ENCODE results near the gene GPR107.

Gene GPR107

GRCh38 chr9:130034570-130034969 is 19.1 kb upstream of the GPR107 start:
- Histone ChIP-seq H3K27ac (no peak overlapping the region), H3K36me3 (ENCODE audit: insufficient read depth, low read length) (no peaks in the 10 kb centered on the region), H3K9ac (ENCODE audit: insufficient read length) (no peak overlapping the region), H3K9me3 (ENCODE audit: low read depth, low read length) (no peaks in the 10 kb centered on the region), H3K4me3 (no peak overlapping the region)
- no peak for DNase-seq (ENCODE audit: low read depth, low spot score)
- TF ChIP-seq FOXP2 (optimal IDR thresholded peaks at IDR 0.05; ENCODE audit: control extremely low read depth, extremely low read length, insufficient read depth) (no peak), POLR2AphosphoS5 (IDR thresholded peaks at IDR 0.05; ENCODE audit: borderline replicate concordance, low read depth, low read length) (no peak), EZH2 (IDR thresholded peaks at IDR 0.05) (no peak)

GRCh38 chr9:130036099-130036498 is 17.6 kb upstream of the GPR107 start:
- no peak for DNase-seq (ENCODE audit: low read depth, low spot score)
- peak overlapping the region; percentile 81; the same call in 1 of the 2 replicates for H3K27ac ChIP-seq
- no peaks in the 10 kb centered on the region for H3K36me3 ChIP-seq (ENCODE audit: insufficient read depth, low read length)
- peak overlapping the region; percentile 32 for H3K9ac ChIP-seq (ENCODE audit: insufficient read length)
- no peaks in the 10 kb centered on the region for H3K9me3 ChIP-seq (ENCODE audit: low read depth, low read length)
- no peak overlapping the region for H3K4me3 ChIP-seq
- TF ChIP-seq POLR2AphosphoS5 (IDR thresholded peaks at IDR 0.05; ENCODE audit: borderline replicate concordance, low read depth, low read length) (no peak), EZH2 (IDR thresholded peaks at IDR 0.05) (no peak), FOXP2 (optimal IDR thresholded peaks at IDR 0.05; ENCODE audit: control extremely low read depth, extremely low read length, insufficient read depth) (no peak)

DNA sequence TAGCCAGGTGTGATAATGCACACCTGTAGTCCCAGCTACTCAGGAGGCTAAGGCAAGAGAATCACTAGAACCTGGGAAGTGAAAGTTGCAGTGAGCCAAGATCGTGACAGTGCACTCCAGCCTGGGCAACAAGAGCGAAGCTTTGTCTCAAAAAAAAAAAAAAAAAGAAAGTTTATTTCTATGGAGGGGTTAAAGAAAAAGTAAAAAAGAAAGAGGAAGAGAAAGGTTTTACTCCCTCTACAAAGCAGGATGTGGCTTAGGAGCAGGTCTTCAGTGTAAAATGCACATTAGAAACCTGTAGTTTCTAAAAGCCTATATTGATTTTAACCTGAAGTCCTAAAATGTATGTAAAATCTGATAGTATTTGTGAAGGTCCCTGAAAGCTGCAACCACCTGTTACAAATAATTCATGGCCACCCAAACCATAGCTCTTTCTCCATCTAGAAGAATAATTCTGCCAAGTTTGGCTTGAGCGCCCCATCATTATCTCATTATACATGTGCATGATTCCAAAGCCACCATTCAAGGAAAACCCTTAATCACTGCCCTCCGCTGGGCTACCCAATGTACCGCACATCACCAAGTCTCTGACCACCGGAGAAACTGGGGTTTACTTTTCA is 14.1 kb upstream of the GPR107 start:
- H3K9ac ChIP-seq (ENCODE audit: insufficient read length), result no peak overlapping the region
- no peaks in the 10 kb centered on the region for H3K36me3 ChIP-seq (ENCODE audit: insufficient read depth, low read length)
- H3K4me3 ChIP-seq, result no peak overlapping the region
- DNase-seq (ENCODE audit: low read depth, low spot score), result no peak
- no peak for TF ChIP-seq EZH2 (IDR thresholded peaks at IDR 0.05)
- no peak for TF ChIP-seq FOXP2 (optimal IDR thresholded peaks at IDR 0.05; ENCODE audit: control extremely low read depth, extremely low read length, insufficient read depth)
- no peak for TF ChIP-seq POLR2AphosphoS5 (IDR thresholded peaks at IDR 0.05; ENCODE audit: borderline replicate concordance, low read depth, low read length)
- H3K27ac ChIP-seq, result no peak overlapping the region
- H3K9me3 ChIP-seq (ENCODE audit: low read depth, low read length), result no peaks in the 10 kb centered on the region

DNA sequence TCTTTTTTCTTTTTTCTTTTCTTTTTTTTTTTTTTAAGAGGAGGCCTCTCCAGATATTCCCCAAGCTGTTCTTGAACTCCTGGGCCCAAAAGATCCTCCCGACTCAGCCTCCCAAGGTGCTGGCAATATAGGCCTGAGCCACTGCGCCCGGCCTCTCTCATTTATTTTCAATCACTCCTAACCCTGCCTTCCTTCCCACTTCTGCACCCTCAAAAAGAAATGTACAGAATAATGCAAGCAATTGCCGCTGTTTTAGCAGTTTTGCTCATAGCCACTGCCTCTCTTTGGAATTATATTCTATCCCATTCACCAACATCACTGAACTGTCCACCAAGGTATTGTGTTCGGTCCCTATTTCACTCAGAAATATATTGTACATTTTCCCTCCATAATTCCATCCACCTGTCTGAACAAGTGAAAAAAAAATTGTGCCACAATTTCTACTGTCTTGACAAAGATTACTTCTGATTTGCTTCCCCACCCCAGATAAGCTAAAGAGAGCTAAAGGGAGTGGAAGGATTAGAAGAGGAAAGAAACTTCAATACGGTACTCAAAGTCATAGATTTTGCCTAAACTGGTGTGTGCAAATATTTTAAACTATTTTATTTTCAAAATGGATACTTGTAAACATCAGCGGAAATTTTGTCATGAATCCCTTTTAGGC is 12.6 kb upstream of the GPR107 start:
- TF ChIP-seq EZH2 (IDR thresholded peaks at IDR 0.05) (no peak), FOXP2 (optimal IDR thresholded peaks at IDR 0.05; ENCODE audit: control extremely low read depth, extremely low read length, insufficient read depth) (no peak), POLR2AphosphoS5 (IDR thresholded peaks at IDR 0.05; ENCODE audit: borderline replicate concordance, low read depth, low read length) (no peak)
- Histone ChIP-seq H3K27ac (no peak overlapping the region), H3K36me3 (ENCODE audit: insufficient read depth, low read length) (no peaks in the 10 kb centered on the region), H3K4me3 (peak overlapping the region; percentile 94), H3K9me3 (ENCODE audit: low read depth, low read length) (no peaks in the 10 kb centered on the region), H3K9ac (ENCODE audit: insufficient read length) (peak overlapping the region; percentile 91)
- no peak for DNase-seq (ENCODE audit: low read depth, low spot score)

DNA sequence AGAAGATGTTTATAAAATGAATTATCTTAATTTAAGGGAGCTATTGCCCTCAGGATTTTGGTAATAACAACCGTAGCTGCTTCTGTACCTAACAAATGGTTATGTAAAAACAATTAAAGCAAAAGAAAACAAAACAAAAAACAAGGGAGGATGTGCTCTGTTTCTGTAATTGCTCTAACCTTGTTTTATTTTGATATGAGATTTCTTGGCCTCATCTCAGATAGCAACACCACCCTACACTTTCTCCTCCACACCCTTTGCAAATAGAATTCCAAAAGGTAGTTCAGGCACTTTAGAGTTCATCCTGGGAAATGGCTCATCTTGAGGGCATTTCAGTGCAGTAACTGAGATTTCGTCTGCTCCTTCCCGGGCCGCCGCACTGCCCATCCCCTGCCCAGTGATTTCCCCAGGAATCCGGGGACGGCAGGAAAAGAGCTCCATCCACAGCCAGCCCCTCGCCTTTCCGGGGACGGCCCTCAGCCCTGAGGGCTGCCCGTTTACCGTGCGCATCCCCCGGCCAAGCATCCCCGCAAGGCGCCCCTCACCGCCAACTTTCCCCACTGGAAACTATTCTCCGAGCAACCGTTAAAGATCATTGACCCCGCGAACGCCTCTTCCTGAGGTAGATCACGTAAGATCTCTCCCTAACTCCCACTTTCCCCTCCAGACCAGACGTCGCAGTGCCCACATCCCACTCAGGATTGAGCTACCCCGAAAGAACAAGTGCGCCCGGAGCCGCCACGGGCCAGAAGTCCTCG is 11.9 kb upstream of the GPR107 start:
- Histone ChIP-seq H3K27ac (no peak overlapping the region), H3K4me3 (peak overlapping the region; percentile 94), H3K36me3 (ENCODE audit: insufficient read depth, low read length) (no peaks in the 10 kb centered on the region), H3K9me3 (ENCODE audit: low read depth, low read length) (no peaks in the 10 kb centered on the region), H3K9ac (ENCODE audit: insufficient read length) (peak overlapping the region; percentile 91)
- no peak for DNase-seq (ENCODE audit: low read depth, low spot score)
- TF ChIP-seq EZH2 (IDR thresholded peaks at IDR 0.05), result no peak
- no peak for TF ChIP-seq FOXP2 (optimal IDR thresholded peaks at IDR 0.05; ENCODE audit: control extremely low read depth, extremely low read length, insufficient read depth)
- TF ChIP-seq POLR2AphosphoS5 (IDR thresholded peaks at IDR 0.05; ENCODE audit: borderline replicate concordance, low read depth, low read length), result no peak

- Histone ChIP-seq H3K9me3 (ENCODE audit: low read depth, low read length) (no peaks in the 10 kb centered on the region), H3K4me3 (peak overlapping the region; percentile 94), H3K27ac (0 out of 2 replicates have a peak overlapping the region, but pooled peaks have one; percentile 33), H3K36me3 (ENCODE audit: insufficient read depth, low read length) (no peaks in the 10 kb centered on the region), H3K9ac (ENCODE audit: insufficient read length) (peak overlapping the region; percentile 91)
- TF ChIP-seq EZH2 (IDR thresholded peaks at IDR 0.05) (no peak), POLR2AphosphoS5 (IDR thresholded peaks at IDR 0.05; ENCODE audit: borderline replicate concordance, low read depth, low read length) (no peak), FOXP2 (optimal IDR thresholded peaks at IDR 0.05; ENCODE audit: control extremely low read depth, extremely low read length, insufficient read depth) (no peak)
- no peak for DNase-seq (ENCODE audit: low read depth, low spot score)
These were observed 11.3 kb upstream of the GPR107 start for GRCh38 chr9:130042406-130042884.

GRCh38 chr9:130042885-130043653 is 10.6 kb upstream of the GPR107 start, which contains the start of gene FNBP1:
FNBP1 (minus strand) TSS chr9:130043189; CDS start chr9:130042975, 214 bp downstream.
- H3K27ac ChIP-seq, result 0 out of 2 replicates have a peak within 1 kb of the TSS, but pooled peaks have one; percentile 33
- DNase-seq (ENCODE audit: low read depth, low spot score), result no peak
- H3K36me3 ChIP-seq (ENCODE audit: insufficient read depth, low read length), result no peaks in the 10 kb centered on the region
- H3K9ac ChIP-seq (ENCODE audit: insufficient read length), result peak within 1 kb of the TSS; percentile 91
- no peaks in the 10 kb centered on the region for H3K9me3 ChIP-seq (ENCODE audit: low read depth, low read length)
- peak; percentile 71 for TF ChIP-seq POLR2AphosphoS5 (IDR thresholded peaks at IDR 0.05; ENCODE audit: borderline replicate concordance, low read depth, low read length)
- no peak for TF ChIP-seq FOXP2 (optimal IDR thresholded peaks at IDR 0.05; ENCODE audit: control extremely low read depth, extremely low read length, insufficient read depth)
- H3K4me3 ChIP-seq, result peak within 1 kb of the TSS; percentile 94
